Endodermal cell (in vitro differentiated cells): ENCODE measurements around the gene MAN2B1. TPM values are rescaled to one million over a fixed set of nuclear protein-coding genes. Genes with fewer than 3 reads are reported as not detected.
"Not testable (repeated sequence)": the region's sequence is repeated elsewhere in the genome, so short reads cannot be mapped to it uniquely, and the experiment has no call there.

ENCODE experiments used
- DNase-seq: peaks from one replicate; pipeline ENCODE4 v3.0.0-alpha.2; 2017
- H3K27ac ChIP-seq: 2 replicates; pipeline ENCODE4 v1.5.1; 2013; ENCODE audit warnings: mild to moderate bottlenecking, low read depth, low read length, moderate library complexity
- H3K27me3 ChIP-seq: 2 replicates; pipeline ENCODE4 v1.6.1; 2013; ENCODE audit warnings: mild to moderate bottlenecking, low read length, moderate library complexity; ENCODE audit not compliant: insufficient read depth, control insufficient read depth, poor library complexity, severe bottlenecking
- H3K36me3 ChIP-seq: 2 replicates; pipeline ENCODE4 v1.7.0; 2013; ENCODE audit warnings: mild to moderate bottlenecking, low read length, moderate library complexity; ENCODE audit not compliant: control insufficient read depth, insufficient read depth
- H3K4me1 ChIP-seq: one replicate; pipeline ENCODE4 v1.7.0; 2013; ENCODE audit warnings: low read length; ENCODE audit not compliant: control insufficient read depth, insufficient read depth
- H3K4me3 ChIP-seq: 2 replicates; pipeline ENCODE4 v1.5.1; 2013; ENCODE audit warnings: mild to moderate bottlenecking, low read length, moderate library complexity
- H3K9ac ChIP-seq: 2 replicates; pipeline ENCODE4 v1.6.1; 2013; ENCODE audit warnings: mild to moderate bottlenecking, low read length, moderate library complexity; ENCODE audit not compliant: poor library complexity, severe bottlenecking; ENCODE audit errors: extremely low read depth
- H3K9me3 ChIP-seq: 2 replicates; pipeline ENCODE4 v1.6.1; 2013; ENCODE audit warnings: mild to moderate bottlenecking, low read length, moderate library complexity; ENCODE audit not compliant: control insufficient read depth
- H3K27ac Mint-ChIP-seq: 2 replicates; pipeline ENCODE4 v1.8.0; 2020; ENCODE audit warnings: mixed read lengths
- H3K27me3 Mint-ChIP-seq: 2 replicates; pipeline ENCODE4 v1.8.0; 2021; ENCODE audit warnings: mild to moderate bottlenecking, mixed read lengths; ENCODE audit not compliant: insufficient read depth
- H3K36me3 Mint-ChIP-seq: 2 replicates; pipeline ENCODE4 v1.8.0; 2020; ENCODE audit warnings: low read depth, mixed read lengths
- H3K4me1 Mint-ChIP-seq: 2 replicates; pipeline ENCODE4 v1.8.0; 2020; ENCODE audit warnings: mixed read lengths
- H3K4me3 Mint-ChIP-seq: 2 replicates; pipeline ENCODE4 v1.8.0; 2020; ENCODE audit warnings: mild to moderate bottlenecking, moderate library complexity, mixed read lengths
- H3K9me3 Mint-ChIP-seq: 2 replicates; pipeline ENCODE4 v1.8.0; 2020; ENCODE audit warnings: mild to moderate bottlenecking, mixed read lengths
- WGBS, 2 experiments: methylation state at CpG; one replicate each; pipeline versions ENCODE4 v1.1.5 to v1.1.7; 2013; ENCODE audit warnings: missing lambda C conversion rate in 2 of 2, mixed read lengths in 1 of 2; ENCODE audit not compliant: insufficient coverage in 1 of 2, insufficient read length in 1 of 2; 5-methylcytosine and 5-hydroxymethylcytosine counted together
- total RNA-seq, 2 donors: library from RNA; stranded (reverse); fragmentation: NEBNext Ultra II Directional in 1 of 2; extraction: Animal tissue kit (Norgen Biotek cat#: 25700) in 1 of 2; gene quantifications; 2 replicates in 1 of 2; 3 replicates in 1 of 2; pipeline ENCODE4 v1.2.1, GENCODE V29; 2021
- TF ChIP-seq, protein P1 (sequence below): fragments of 200-600 bp; sonication (generic); conservative IDR thresholded peaks from 2 replicates; pipeline ENCODE4 v1.5.0; 2021; ENCODE audit warnings: antibody characterized with exemption, mild to moderate bottlenecking

The MAN2B1 gene
- total RNA-seq, 2 donors from 2014 or later, result 101 to 113 TPM

DNA sequence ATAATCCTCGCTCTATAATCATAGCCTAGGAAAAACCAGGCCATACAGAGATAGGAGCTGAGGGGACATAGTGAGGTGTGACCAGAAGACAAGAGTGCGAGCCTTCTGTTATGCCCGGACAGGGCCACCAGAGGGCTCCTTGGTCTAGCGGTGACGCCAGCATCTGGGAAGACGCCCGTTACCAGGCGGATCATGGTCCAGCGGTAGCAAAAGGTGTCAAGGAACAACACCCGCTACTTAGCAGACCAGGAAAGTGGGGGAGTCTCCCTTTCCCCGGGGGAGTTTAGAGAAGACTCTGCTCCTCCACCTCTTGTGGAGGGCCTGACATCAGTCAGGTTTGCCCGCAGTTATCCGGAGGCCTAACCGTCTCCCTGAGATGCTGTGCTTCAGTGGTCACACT is 45.5 kb upstream of the MAN2B1 start:
- not testable (repeated sequence) for H3K9me3 ChIP-seq, H3K9ac ChIP-seq, H3K27me3 ChIP-seq, H3K27ac Mint-ChIP-seq, H3K4me3 ChIP-seq, H3K9me3 Mint-ChIP-seq, H3K4me3 Mint-ChIP-seq, H3K4me1 ChIP-seq, H3K4me1 Mint-ChIP-seq, H3K27ac ChIP-seq, H3K27me3 Mint-ChIP-seq, DNase-seq
- peaks cover 83% of the 10 kb centered on the region for H3K36me3 ChIP-seq
- peaks cover 73% of the 10 kb centered on the region for H3K36me3 Mint-ChIP-seq
- TF ChIP-seq, protein P1, sequence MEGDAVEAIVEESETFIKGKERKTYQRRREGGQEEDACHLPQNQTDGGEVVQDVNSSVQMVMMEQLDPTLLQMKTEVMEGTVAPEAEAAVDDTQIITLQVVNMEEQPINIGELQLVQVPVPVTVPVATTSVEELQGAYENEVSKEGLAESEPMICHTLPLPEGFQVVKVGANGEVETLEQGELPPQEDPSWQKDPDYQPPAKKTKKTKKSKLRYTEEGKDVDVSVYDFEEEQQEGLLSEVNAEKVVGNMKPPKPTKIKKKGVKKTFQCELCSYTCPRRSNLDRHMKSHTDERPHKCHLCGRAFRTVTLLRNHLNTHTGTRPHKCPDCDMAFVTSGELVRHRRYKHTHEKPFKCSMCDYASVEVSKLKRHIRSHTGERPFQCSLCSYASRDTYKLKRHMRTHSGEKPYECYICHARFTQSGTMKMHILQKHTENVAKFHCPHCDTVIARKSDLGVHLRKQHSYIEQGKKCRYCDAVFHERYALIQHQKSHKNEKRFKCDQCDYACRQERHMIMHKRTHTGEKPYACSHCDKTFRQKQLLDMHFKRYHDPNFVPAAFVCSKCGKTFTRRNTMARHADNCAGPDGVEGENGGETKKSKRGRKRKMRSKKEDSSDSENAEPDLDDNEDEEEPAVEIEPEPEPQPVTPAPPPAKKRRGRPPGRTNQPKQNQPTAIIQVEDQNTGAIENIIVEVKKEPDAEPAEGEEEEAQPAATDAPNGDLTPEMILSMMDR, result peak; percentile 63
- WGBS, 2 experiments, result 73% methylated on average over 12 of the region's 14 CpGs; no CpG with 5 or more reads in 1 of the 2 experiments

DNA sequence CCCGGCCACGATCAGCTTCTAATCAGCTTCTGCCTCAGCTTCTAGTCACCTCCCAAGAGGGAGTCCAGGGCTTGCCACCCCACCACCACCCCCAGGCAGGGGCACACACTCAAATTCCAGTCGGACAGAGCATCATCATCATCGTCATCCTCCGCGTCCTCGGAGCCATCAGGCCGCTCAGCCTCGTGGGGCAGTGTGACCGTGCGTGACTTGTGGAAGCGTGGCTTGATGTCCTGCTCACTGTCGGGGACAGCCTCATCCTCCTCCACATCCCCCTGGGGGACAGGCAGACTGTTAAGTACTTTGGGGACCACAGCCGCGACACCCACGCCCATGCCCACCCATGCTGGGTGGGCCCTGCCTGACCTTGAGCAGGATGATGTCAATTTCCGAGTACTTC is 44.6 kb upstream of the MAN2B1 start:
- Histone ChIP-seq H3K27ac (no peak overlapping the region), H3K36me3 (peaks cover 83% of the 10 kb centered on the region), H3K9ac (no peak overlapping the region), H3K4me3 (no peak overlapping the region), H3K27me3 (no peaks in the 10 kb centered on the region), H3K4me1 (no peaks in the 10 kb centered on the region), H3K9me3 (no peaks in the 10 kb centered on the region)
- no peak for DNase-seq
- Mint-ChIP-seq H3K4me3 (no peak overlapping the region), H3K36me3 (peaks cover 76% of the 10 kb centered on the region), H3K27me3 (no peaks in the 10 kb centered on the region), H3K4me1 (no peaks in the 10 kb centered on the region), H3K9me3 (no peaks in the 10 kb centered on the region), H3K27ac (no peak overlapping the region)
- TF ChIP-seq, protein P1, result no peak
- 96 to 99% methylated on average over 9 to 17 of the region's 17 CpGs for WGBS, 2 experiments

DNA sequence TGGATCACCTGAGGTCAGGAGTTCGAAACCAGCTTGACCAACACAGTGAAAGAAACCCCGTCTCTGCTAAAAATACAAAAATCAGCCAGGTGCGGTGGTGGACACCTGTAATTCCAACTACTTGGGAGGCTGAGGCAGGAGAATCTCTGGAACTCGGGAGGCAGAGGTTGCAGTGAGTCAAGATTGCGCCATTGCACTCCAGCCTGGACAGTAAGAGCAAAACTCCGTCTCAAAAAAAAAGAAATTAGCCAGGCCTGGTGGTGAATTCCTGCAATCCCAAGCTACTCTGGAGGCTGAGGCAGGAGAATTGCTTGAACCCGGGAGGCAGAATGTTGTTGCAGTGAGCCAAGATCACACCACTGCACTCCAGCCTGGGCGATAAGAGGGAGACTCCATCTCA is 42.1 kb upstream of the MAN2B1 start:
- H3K4me1 Mint-ChIP-seq, result no peaks in the 10 kb centered on the region
- TF ChIP-seq, protein P1, result no peak
- Histone ChIP-seq H3K27me3 (no peaks in the 10 kb centered on the region), H3K4me3 (no peak overlapping the region), H3K9me3 (no peaks in the 10 kb centered on the region), H3K36me3 (peaks cover 81% of the 10 kb centered on the region), H3K27ac (no peak overlapping the region), H3K9ac (no peak overlapping the region), H3K4me1 (no peaks in the 10 kb centered on the region)
- no peaks in the 10 kb centered on the region for H3K9me3 Mint-ChIP-seq
- H3K27me3 Mint-ChIP-seq, result no peaks in the 10 kb centered on the region
- peaks cover 74% of the 10 kb centered on the region for H3K36me3 Mint-ChIP-seq
- no peak overlapping the region for H3K4me3 Mint-ChIP-seq
- H3K27ac Mint-ChIP-seq, result no peak overlapping the region
- DNase-seq, result no peak
- 95 to 96% methylated on average over 8 of the region's 8 CpGs for WGBS, 2 experiments
